Astrocyte (in vitro differentiated cells and primary cell): Measurements from ENCODE around the gene PRR22. TPM values are rescaled to one million over a fixed set of nuclear protein-coding genes. Genes with fewer than 3 reads are reported as not detected.

ENCODE experiments used
- DNase-seq: peaks from one replicate; pipeline ENCODE4 v3.0.0-alpha.2; 2010; ENCODE audit warnings: low read depth
- FAIRE-seq: peaks from 2 replicates; lab custom pipeline; 2011; peaks lifted over from hg19 to GRCh38; lab: Jason Lieb, UNC
- H2AFZ ChIP-seq: 2 replicates; pipeline ENCODE4 v1.6.0; 2012; ENCODE audit warnings: low read depth, low read length, inconsistent platforms
- H3K27ac ChIP-seq: 2 replicates; pipeline ENCODE4 v1.5.1; 2011; ENCODE audit warnings: low read depth, low read length, inconsistent platforms
- H3K27me3 ChIP-seq: 2 replicates; pipeline ENCODE4 v1.6.0; 2011; ENCODE audit warnings: low read length, inconsistent platforms; ENCODE audit not compliant: insufficient read depth
- H3K36me3 ChIP-seq: 2 replicates; pipeline ENCODE4 v1.5.1; 2011; ENCODE audit warnings: low read length, inconsistent platforms; ENCODE audit not compliant: insufficient read depth
- H3K4me1 ChIP-seq: 2 replicates; pipeline ENCODE4 v1.5.1; 2011; ENCODE audit warnings: low read length, inconsistent platforms; ENCODE audit not compliant: insufficient read depth
- H3K4me2 ChIP-seq: 2 replicates; pipeline ENCODE4 v1.6.0; 2012; ENCODE audit warnings: low read length, inconsistent platforms
- H3K4me3 ChIP-seq: 2 replicates; pipeline ENCODE4 v1.5.1; 2011; ENCODE audit warnings: low read depth, mild to moderate bottlenecking, low read length, inconsistent platforms; ENCODE audit not compliant: insufficient read depth
- H3K79me2 ChIP-seq: 2 replicates; pipeline ENCODE4 v1.6.0; 2012; ENCODE audit warnings: mild to moderate bottlenecking, low read length, inconsistent platforms; ENCODE audit not compliant: insufficient read depth
- H3K9ac ChIP-seq: 2 replicates; pipeline ENCODE4 v1.6.0; 2012; ENCODE audit warnings: mild to moderate bottlenecking, low read length, inconsistent platforms
- H3K9me3 ChIP-seq: 2 replicates; pipeline ENCODE4 v1.5.1; 2012; ENCODE audit warnings: low read depth, mild to moderate bottlenecking, low read length, inconsistent platforms; ENCODE audit not compliant: insufficient read depth
- H4K20me1 ChIP-seq: 2 replicates; pipeline ENCODE4 v1.6.0; 2012; ENCODE audit warnings: low read length, inconsistent platforms; ENCODE audit not compliant: insufficient read depth
- H3K27ac Mint-ChIP-seq: one replicate; pipeline ENCODE4 v1.8.0; 2021; ENCODE audit warnings: mild to moderate bottlenecking, mixed read lengths; ENCODE audit not compliant: unreplicated experiment
- H3K27me3 Mint-ChIP-seq: one replicate; pipeline ENCODE4 v1.8.0; 2021; ENCODE audit warnings: low read depth, mixed read lengths; ENCODE audit not compliant: unreplicated experiment
- H3K36me3 Mint-ChIP-seq: one replicate; pipeline ENCODE4 v1.8.0; 2021; ENCODE audit warnings: low read depth, mixed read lengths; ENCODE audit not compliant: unreplicated experiment
- H3K4me1 Mint-ChIP-seq: one replicate; pipeline ENCODE4 v1.8.0; 2021; ENCODE audit warnings: low read depth, mixed read lengths; ENCODE audit not compliant: unreplicated experiment
- H3K4me3 Mint-ChIP-seq: one replicate; pipeline ENCODE4 v1.8.0; 2021; ENCODE audit warnings: mild to moderate bottlenecking, moderate library complexity, mixed read lengths; ENCODE audit not compliant: unreplicated experiment
- H3K9me3 Mint-ChIP-seq: one replicate; pipeline ENCODE4 v1.8.0; 2021; ENCODE audit warnings: mild to moderate bottlenecking, mixed read lengths; ENCODE audit not compliant: unreplicated experiment
- EZH2 ChIP-seq: IDR thresholded peaks from 2 replicates; pipeline ENCODE4 v1.6.1; 2012; ENCODE audit warnings: mild to moderate bottlenecking, low read length, inconsistent platforms; ENCODE audit not compliant: insufficient read depth
- total RNA-seq: library from RNA; stranded (reverse); gene quantifications from 2 replicates; pipeline ENCODE4 v1.2.1, GENCODE V29; 2021
- TF ChIP-seq, protein P1 (sequence below): IDR thresholded peaks from 2 replicates; pipeline ENCODE4 v1.5.1; 2011; ENCODE audit warnings: low read depth, mild to moderate bottlenecking, inconsistent platforms, low read length, moderate library complexity; ENCODE audit not compliant: insufficient read depth

Gene PRR22
- total RNA-seq, 1 donor from 2014 or later = 2.4 TPM

- Histone ChIP-seq H3K4me3 (peak overlapping the region; percentile 21), H3K4me2 (peak overlapping the region; percentile 86), H3K4me1 (peaks cover 5% of the 10 kb centered on the region), H3K9me3 (no peaks in the 10 kb centered on the region), H3K79me2 (no peaks in the 10 kb centered on the region), H3K36me3 (no peaks in the 10 kb centered on the region), H3K27me3 (peaks cover 20% of the 10 kb centered on the region), H3K9ac (peak overlapping the region; percentile 40), H4K20me1 (no peaks in the 10 kb centered on the region), H3K27ac (no peak overlapping the region), H2AFZ (peak overlapping the region; percentile 58)
- peak overlapping the region; percentile 72 for H3K4me3 Mint-ChIP-seq
- peaks cover 42% of the 10 kb centered on the region for H3K27me3 Mint-ChIP-seq
- H3K4me1 Mint-ChIP-seq = no peaks in the 10 kb centered on the region
- DNase-seq (peak; percentile 47), FAIRE-seq (no peak)
- TF ChIP-seq EZH2 = no peak
- TF ChIP-seq, protein P1, sequence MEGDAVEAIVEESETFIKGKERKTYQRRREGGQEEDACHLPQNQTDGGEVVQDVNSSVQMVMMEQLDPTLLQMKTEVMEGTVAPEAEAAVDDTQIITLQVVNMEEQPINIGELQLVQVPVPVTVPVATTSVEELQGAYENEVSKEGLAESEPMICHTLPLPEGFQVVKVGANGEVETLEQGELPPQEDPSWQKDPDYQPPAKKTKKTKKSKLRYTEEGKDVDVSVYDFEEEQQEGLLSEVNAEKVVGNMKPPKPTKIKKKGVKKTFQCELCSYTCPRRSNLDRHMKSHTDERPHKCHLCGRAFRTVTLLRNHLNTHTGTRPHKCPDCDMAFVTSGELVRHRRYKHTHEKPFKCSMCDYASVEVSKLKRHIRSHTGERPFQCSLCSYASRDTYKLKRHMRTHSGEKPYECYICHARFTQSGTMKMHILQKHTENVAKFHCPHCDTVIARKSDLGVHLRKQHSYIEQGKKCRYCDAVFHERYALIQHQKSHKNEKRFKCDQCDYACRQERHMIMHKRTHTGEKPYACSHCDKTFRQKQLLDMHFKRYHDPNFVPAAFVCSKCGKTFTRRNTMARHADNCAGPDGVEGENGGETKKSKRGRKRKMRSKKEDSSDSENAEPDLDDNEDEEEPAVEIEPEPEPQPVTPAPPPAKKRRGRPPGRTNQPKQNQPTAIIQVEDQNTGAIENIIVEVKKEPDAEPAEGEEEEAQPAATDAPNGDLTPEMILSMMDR = peak; percentile 66
- no peaks in the 10 kb centered on the region for H3K36me3 Mint-ChIP-seq
- H3K27ac Mint-ChIP-seq = no peak overlapping the region
- no peaks in the 10 kb centered on the region for H3K9me3 Mint-ChIP-seq
Measured at GRCh38 chr19:5803752-5804515, 19.4 kb upstream of the PRR22 start.

DNA sequence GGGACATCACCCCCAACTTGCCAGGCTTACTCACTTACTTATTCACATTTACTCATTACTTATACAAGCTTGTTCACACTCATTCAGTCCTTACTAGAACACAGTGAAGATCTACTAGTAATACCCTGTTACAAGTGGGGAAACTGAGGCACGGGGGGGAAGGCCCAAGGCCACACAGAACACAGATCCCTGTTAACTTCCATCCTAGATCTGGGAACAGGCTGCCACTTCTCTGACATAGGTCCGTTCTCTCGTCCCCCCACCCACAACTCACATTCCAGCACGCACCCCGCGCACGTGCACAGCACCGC lies 18.9 kb upstream of the PRR22 start:
- Histone ChIP-seq H3K9me3 (no peaks in the 10 kb centered on the region), H3K4me2 (peak overlapping the region; percentile 86), H4K20me1 (no peaks in the 10 kb centered on the region), H3K4me1 (peaks cover 5% of the 10 kb centered on the region), H3K9ac (peak overlapping the region; percentile 40), H3K27ac (no peak overlapping the region), H2AFZ (peak overlapping the region; percentile 58), H3K36me3 (no peaks in the 10 kb centered on the region), H3K27me3 (peaks cover 20% of the 10 kb centered on the region), H3K79me2 (no peaks in the 10 kb centered on the region), H3K4me3 (no peak overlapping the region)
- DNase-seq (no peak), FAIRE-seq (no peak)
- TF ChIP-seq, protein P1 = no peak
- no peak for TF ChIP-seq EZH2
- Mint-ChIP-seq H3K27ac (peak overlapping the region; percentile 26), H3K4me3 (no peak overlapping the region), H3K9me3 (no peaks in the 10 kb centered on the region), H3K4me1 (no peaks in the 10 kb centered on the region), H3K27me3 (peaks cover 44% of the 10 kb centered on the region), H3K36me3 (no peaks in the 10 kb centered on the region)
